Measurements from ENCODE around the gene TBXAS1. TPM values are rescaled to one million over a fixed set of nuclear protein-coding genes. Genes with fewer than 3 reads are reported as not detected.

TBXAS1 gene
- polyA plus RNA-seq, 1 donor from 2014 or later: 0.93 TPM

DNA sequence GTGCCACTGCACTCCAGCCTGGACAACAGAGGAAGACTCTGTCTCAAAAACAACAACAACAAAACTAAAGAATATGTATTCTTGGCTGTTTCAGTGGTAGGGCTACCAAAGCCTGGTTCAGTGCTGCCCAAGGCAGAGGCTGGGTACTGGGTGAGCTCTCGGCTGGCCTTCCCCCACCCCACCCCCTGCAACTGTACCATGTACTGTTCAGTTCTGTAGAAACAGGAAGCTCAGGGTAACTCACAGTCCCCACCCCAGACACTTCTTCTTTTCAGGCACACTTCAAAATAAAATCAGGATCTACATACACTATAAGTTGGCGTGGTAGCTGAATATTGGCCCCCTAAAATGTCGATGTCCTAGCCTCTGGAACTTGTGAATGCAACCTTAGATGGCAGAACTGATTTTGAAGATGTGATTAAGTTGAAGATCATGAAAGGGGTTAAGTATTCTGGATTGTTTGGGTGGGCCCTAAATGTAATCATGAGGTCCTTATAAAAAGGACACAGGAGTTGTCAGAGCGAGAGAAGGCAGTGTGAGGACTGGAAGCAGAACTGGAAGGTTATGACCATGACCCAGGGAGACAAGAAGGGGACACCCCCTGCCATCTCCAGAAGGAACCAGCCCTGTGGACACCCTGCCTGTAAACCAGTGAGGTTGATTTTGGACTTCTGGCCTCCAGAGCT lies 31.2 kb downstream of the TBXAS1 start:
- Histone ChIP-seq H3K9me3 (ENCODE audit: low read length) (no peaks in the 10 kb centered on the region), H3F3A (ENCODE audit: insufficient read depth, low read length, poor library complexity, severe bottlenecking) (no peaks in the 10 kb centered on the region), H2AFZ (ENCODE audit: low read depth, low read length) (no peak overlapping the region), H3K36me3 (ENCODE audit: insufficient read depth, low read length) (no peaks in the 10 kb centered on the region), H3K9ac (ENCODE audit: low read length) (no peak overlapping the region), H4K20me1 (ENCODE audit: insufficient read depth) (no peaks in the 10 kb centered on the region), H3K4me3 (ENCODE audit: low read length) (no peak overlapping the region), H3K4me2 (ENCODE audit: low read length) (no peak overlapping the region), H3K27me3 (ENCODE audit: insufficient read depth, low read depth, low read length) (no peaks in the 10 kb centered on the region), H3K79me2 (replicated peaks; ENCODE audit: insufficient read depth, low read length) (no peaks in the 10 kb centered on the region), H3K27ac (ENCODE audit: low read length) (no peak overlapping the region), H3K9me2 (ENCODE audit: insufficient read depth, low read length) (no peaks in the 10 kb centered on the region)
- TF ChIP-seq, protein P1, sequence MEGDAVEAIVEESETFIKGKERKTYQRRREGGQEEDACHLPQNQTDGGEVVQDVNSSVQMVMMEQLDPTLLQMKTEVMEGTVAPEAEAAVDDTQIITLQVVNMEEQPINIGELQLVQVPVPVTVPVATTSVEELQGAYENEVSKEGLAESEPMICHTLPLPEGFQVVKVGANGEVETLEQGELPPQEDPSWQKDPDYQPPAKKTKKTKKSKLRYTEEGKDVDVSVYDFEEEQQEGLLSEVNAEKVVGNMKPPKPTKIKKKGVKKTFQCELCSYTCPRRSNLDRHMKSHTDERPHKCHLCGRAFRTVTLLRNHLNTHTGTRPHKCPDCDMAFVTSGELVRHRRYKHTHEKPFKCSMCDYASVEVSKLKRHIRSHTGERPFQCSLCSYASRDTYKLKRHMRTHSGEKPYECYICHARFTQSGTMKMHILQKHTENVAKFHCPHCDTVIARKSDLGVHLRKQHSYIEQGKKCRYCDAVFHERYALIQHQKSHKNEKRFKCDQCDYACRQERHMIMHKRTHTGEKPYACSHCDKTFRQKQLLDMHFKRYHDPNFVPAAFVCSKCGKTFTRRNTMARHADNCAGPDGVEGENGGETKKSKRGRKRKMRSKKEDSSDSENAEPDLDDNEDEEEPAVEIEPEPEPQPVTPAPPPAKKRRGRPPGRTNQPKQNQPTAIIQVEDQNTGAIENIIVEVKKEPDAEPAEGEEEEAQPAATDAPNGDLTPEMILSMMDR (IDR thresholded peaks at IDR 0.05; ENCODE audit: poor library complexity, severe bottlenecking): no peak
- TF ChIP-seq EP300 (conservative IDR thresholded peaks at IDR 0.05; ENCODE audit: poor library complexity, severe bottlenecking) (no peak), RAD21 (conservative IDR thresholded peaks at IDR 0.05) (no peak), SMC3 (conservative IDR thresholded peaks at IDR 0.05; ENCODE audit: poor library complexity) (no peak), EZH2 (IDR thresholded peaks at IDR 0.05; ENCODE audit: borderline replicate concordance, insufficient read depth, low read length, poor library complexity, severe bottlenecking) (no peak), TAF1 (IDR thresholded peaks at IDR 0.05; ENCODE audit: low read depth) (no peak), MXI1 (conservative IDR thresholded peaks at IDR 0.05; ENCODE audit: poor library complexity, severe bottlenecking) (no peak), POLR2AphosphoS5 (IDR thresholded peaks at IDR 0.05) (no peak)
- TF ChIP-seq, protein P2, sequence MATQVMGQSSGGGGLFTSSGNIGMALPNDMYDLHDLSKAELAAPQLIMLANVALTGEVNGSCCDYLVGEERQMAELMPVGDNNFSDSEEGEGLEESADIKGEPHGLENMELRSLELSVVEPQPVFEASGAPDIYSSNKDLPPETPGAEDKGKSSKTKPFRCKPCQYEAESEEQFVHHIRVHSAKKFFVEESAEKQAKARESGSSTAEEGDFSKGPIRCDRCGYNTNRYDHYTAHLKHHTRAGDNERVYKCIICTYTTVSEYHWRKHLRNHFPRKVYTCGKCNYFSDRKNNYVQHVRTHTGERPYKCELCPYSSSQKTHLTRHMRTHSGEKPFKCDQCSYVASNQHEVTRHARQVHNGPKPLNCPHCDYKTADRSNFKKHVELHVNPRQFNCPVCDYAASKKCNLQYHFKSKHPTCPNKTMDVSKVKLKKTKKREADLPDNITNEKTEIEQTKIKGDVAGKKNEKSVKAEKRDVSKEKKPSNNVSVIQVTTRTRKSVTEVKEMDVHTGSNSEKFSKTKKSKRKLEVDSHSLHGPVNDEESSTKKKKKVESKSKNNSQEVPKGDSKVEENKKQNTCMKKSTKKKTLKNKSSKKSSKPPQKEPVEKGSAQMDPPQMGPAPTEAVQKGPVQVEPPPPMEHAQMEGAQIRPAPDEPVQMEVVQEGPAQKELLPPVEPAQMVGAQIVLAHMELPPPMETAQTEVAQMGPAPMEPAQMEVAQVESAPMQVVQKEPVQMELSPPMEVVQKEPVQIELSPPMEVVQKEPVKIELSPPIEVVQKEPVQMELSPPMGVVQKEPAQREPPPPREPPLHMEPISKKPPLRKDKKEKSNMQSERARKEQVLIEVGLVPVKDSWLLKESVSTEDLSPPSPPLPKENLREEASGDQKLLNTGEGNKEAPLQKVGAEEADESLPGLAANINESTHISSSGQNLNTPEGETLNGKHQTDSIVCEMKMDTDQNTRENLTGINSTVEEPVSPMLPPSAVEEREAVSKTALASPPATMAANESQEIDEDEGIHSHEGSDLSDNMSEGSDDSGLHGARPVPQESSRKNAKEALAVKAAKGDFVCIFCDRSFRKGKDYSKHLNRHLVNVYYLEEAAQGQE (IDR thresholded peaks at IDR 0.05; ENCODE audit: borderline replicate concordance): no peak

DNA sequence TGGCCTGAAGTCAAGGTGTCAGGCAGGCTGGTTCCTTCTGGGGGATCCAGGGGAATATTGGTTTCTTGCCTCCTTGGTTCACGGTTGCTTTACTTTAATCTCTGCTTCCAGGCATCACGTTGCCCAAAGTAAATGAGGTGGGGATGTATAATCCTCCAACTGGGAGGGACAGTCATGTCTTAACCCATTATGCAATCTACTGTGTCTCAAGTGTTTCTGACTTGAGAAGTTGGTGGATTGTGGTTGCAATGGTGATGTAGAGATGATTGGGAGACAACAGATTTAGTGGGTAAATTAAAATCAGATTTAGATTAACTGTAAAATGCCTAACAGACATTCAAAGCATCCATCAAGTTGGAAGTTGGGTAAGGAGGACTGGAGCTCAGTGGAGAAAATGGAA lies 32.7 kb downstream of the TBXAS1 start:
- Histone ChIP-seq H2AFZ (ENCODE audit: low read depth, low read length) (no peak overlapping the region), H3K36me3 (ENCODE audit: insufficient read depth, low read length) (no peaks in the 10 kb centered on the region), H3K9me3 (ENCODE audit: low read length) (no peaks in the 10 kb centered on the region), H3K79me2 (replicated peaks; ENCODE audit: insufficient read depth, low read length) (no peaks in the 10 kb centered on the region), H3K9ac (ENCODE audit: low read length) (no peak overlapping the region), H3K27ac (ENCODE audit: low read length) (no peak overlapping the region), H3F3A (ENCODE audit: insufficient read depth, low read length, poor library complexity, severe bottlenecking) (no peaks in the 10 kb centered on the region), H3K4me2 (ENCODE audit: low read length) (no peak overlapping the region), H3K27me3 (ENCODE audit: insufficient read depth, low read depth, low read length) (no peaks in the 10 kb centered on the region), H3K9me2 (ENCODE audit: insufficient read depth, low read length) (no peaks in the 10 kb centered on the region), H3K4me3 (ENCODE audit: low read length) (no peak overlapping the region), H4K20me1 (ENCODE audit: insufficient read depth) (no peaks in the 10 kb centered on the region)
- no peak for TF ChIP-seq POLR2AphosphoS5 (IDR thresholded peaks at IDR 0.05)
- no peak for TF ChIP-seq MXI1 (conservative IDR thresholded peaks at IDR 0.05; ENCODE audit: poor library complexity, severe bottlenecking)
- TF ChIP-seq RAD21 (conservative IDR thresholded peaks at IDR 0.05): no peak
- no peak for TF ChIP-seq SMC3 (conservative IDR thresholded peaks at IDR 0.05; ENCODE audit: poor library complexity)
- TF ChIP-seq, protein P2 (IDR thresholded peaks at IDR 0.05; ENCODE audit: borderline replicate concordance): no peak
- TF ChIP-seq EP300 (conservative IDR thresholded peaks at IDR 0.05; ENCODE audit: poor library complexity, severe bottlenecking): no peak
- TF ChIP-seq EZH2 (IDR thresholded peaks at IDR 0.05; ENCODE audit: borderline replicate concordance, insufficient read depth, low read length, poor library complexity, severe bottlenecking): no peak
- TF ChIP-seq, protein P1 (IDR thresholded peaks at IDR 0.05; ENCODE audit: poor library complexity, severe bottlenecking): no peak
- no peak for TF ChIP-seq TAF1 (IDR thresholded peaks at IDR 0.05; ENCODE audit: low read depth)

Measured in neural cell (in vitro differentiated cells).